ENCODE measurements around the gene ACD. TPM values are rescaled to one million over a fixed set of nuclear protein-coding genes. Genes with fewer than 3 reads are reported as not detected.

The ACD gene
- total RNA-seq, 1 donor from 2014 or later: 33.3 TPM

- H3K9me3 Mint-ChIP-seq (ENCODE audit: unreplicated experiment): peaks cover 2% of the 10 kb centered on the region
- no peaks in the 10 kb centered on the region for H3K4me1 Mint-ChIP-seq (ENCODE audit: low read depth, unreplicated experiment)
- TF ChIP-seq, protein P1, sequence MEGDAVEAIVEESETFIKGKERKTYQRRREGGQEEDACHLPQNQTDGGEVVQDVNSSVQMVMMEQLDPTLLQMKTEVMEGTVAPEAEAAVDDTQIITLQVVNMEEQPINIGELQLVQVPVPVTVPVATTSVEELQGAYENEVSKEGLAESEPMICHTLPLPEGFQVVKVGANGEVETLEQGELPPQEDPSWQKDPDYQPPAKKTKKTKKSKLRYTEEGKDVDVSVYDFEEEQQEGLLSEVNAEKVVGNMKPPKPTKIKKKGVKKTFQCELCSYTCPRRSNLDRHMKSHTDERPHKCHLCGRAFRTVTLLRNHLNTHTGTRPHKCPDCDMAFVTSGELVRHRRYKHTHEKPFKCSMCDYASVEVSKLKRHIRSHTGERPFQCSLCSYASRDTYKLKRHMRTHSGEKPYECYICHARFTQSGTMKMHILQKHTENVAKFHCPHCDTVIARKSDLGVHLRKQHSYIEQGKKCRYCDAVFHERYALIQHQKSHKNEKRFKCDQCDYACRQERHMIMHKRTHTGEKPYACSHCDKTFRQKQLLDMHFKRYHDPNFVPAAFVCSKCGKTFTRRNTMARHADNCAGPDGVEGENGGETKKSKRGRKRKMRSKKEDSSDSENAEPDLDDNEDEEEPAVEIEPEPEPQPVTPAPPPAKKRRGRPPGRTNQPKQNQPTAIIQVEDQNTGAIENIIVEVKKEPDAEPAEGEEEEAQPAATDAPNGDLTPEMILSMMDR (IDR thresholded peaks at IDR 0.05; ENCODE audit: partially characterized antibody, unreplicated experiment): no peak
- DNase-seq: no peak
- H3K4me3 Mint-ChIP-seq (ENCODE audit: unreplicated experiment): no peak overlapping the region
- H3K27ac Mint-ChIP-seq (ENCODE audit: unreplicated experiment): no peak overlapping the region
- no peaks in the 10 kb centered on the region for H3K27me3 Mint-ChIP-seq (ENCODE audit: unreplicated experiment)
- no peaks in the 10 kb centered on the region for H3K36me3 Mint-ChIP-seq (ENCODE audit: unreplicated experiment)
These were observed 20.2 kb upstream of the ACD start for GRCh38 chr16:67679935-67680897.

DNA sequence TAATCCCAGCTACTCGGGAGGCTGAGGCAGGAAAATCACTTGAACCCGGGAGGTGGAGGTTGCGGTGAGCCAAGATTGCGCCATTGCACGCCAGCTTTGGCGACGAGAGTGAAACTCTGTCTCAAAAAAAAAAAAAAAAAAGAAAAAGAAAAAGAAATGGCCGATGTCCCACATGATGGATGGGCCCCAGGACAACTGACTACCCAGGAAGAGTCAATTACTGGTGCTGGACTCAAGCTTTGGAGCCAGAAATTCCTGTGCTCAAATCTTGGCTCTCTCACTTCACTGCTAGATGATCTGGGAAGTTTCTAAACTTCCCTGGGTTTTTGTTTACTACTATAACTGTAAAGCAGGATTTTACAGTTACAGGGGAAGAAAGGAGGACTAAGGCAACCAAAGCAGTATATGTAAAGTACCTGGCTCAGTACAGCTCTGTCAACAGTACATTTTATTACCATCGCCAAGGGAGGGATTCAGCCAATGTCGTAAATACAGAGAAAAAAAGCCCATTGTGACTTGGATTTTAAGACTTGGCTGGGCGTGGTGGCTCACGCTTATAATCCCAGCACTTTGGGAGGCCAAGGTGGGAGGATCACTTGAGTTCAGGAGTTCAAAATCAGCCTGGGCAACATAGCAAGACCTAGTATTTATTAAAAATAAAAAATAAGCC is 18.4 kb upstream of the ACD start:
- no peak overlapping the region for H3K27ac Mint-ChIP-seq (ENCODE audit: unreplicated experiment)
- peaks cover 5% of the 10 kb centered on the region for H3K9me3 Mint-ChIP-seq (ENCODE audit: unreplicated experiment)
- peaks cover 6% of the 10 kb centered on the region for H3K4me1 Mint-ChIP-seq (ENCODE audit: low read depth, unreplicated experiment)
- no peaks in the 10 kb centered on the region for H3K36me3 Mint-ChIP-seq (ENCODE audit: unreplicated experiment)
- no peak for DNase-seq
- TF ChIP-seq, protein P1 (IDR thresholded peaks at IDR 0.05; ENCODE audit: partially characterized antibody, unreplicated experiment): no peak
- H3K27me3 Mint-ChIP-seq (ENCODE audit: unreplicated experiment): no peaks in the 10 kb centered on the region
- H3K4me3 Mint-ChIP-seq (ENCODE audit: unreplicated experiment): no peak overlapping the region

GRCh38 chr16:67677712-67678111 is 17.7 kb upstream of the ACD start:
- no peaks in the 10 kb centered on the region for H3K27me3 Mint-ChIP-seq (ENCODE audit: unreplicated experiment)
- DNase-seq: no peak

GRCh38 chr16:67676939-67677338 is 16.9 kb upstream of the ACD start:
- Mint-ChIP-seq H3K4me3 (ENCODE audit: unreplicated experiment) (no peak overlapping the region), H3K27me3 (ENCODE audit: unreplicated experiment) (no peaks in the 10 kb centered on the region), H3K36me3 (ENCODE audit: unreplicated experiment) (no peaks in the 10 kb centered on the region), H3K4me1 (ENCODE audit: low read depth, unreplicated experiment) (peaks cover 6% of the 10 kb centered on the region), H3K27ac (ENCODE audit: unreplicated experiment) (no peak overlapping the region), H3K9me3 (ENCODE audit: unreplicated experiment) (peaks cover 7% of the 10 kb centered on the region)
- TF ChIP-seq, protein P1 (IDR thresholded peaks at IDR 0.05; ENCODE audit: partially characterized antibody, unreplicated experiment): no peak
- no peak for DNase-seq

More at GRCh38 chr16:67677712-67678111, 17.7 kb upstream of the ACD start:
- Mint-ChIP-seq H3K4me1 (ENCODE audit: low read depth, unreplicated experiment) (peaks cover 6% of the 10 kb centered on the region), H3K9me3 (ENCODE audit: unreplicated experiment) (peaks cover 5% of the 10 kb centered on the region), H3K27ac (ENCODE audit: unreplicated experiment) (no peak overlapping the region), H3K4me3 (ENCODE audit: unreplicated experiment) (no peak overlapping the region), H3K36me3 (ENCODE audit: unreplicated experiment) (no peaks in the 10 kb centered on the region)
- TF ChIP-seq, protein P1 (IDR thresholded peaks at IDR 0.05; ENCODE audit: partially characterized antibody, unreplicated experiment): no peak
